Spleen (tissue), 7 donors: ENCODE results near the gene HS2ST1.

ENCODE experiments used
- POLR2AphosphoS5 ChIP-seq, 3 donors: sonication (generic); formaldehyde crosslinking; IDR thresholded peaks; one replicate each; pipeline ENCODE4 v1.5.1; 2017; ENCODE audit warnings: antibody characterized with exemption in 3 of 3
- TF ChIP-seq, protein P1 (sequence below), 11 experiments: fragments of 200-600 bp in 7 of 11; fragments of 450-650 bp in 4 of 11; sonication (generic) in 4 of 11; IDR thresholded peaks in 8 of 11; conservative IDR thresholded peaks in 3 of 11; 1 replicate in 7 of 11; 2 replicates in 4 of 11; pipeline versions ENCODE4 v1.4.0 to v1.8.0; 2016 to 2021; ENCODE audit warnings: antibody characterized with exemption in 11 of 11, inconsistent platforms in 4 of 11, mild to moderate bottlenecking in 1 of 11
- donor health status: DM: no; HTN: no; CAD: no; lungs with moderate emphysema.
- donor health status: DM: no; HTN: no; CAD: no.
- donor health status: DM: no; HTN: no; CAD: no.

DNA sequence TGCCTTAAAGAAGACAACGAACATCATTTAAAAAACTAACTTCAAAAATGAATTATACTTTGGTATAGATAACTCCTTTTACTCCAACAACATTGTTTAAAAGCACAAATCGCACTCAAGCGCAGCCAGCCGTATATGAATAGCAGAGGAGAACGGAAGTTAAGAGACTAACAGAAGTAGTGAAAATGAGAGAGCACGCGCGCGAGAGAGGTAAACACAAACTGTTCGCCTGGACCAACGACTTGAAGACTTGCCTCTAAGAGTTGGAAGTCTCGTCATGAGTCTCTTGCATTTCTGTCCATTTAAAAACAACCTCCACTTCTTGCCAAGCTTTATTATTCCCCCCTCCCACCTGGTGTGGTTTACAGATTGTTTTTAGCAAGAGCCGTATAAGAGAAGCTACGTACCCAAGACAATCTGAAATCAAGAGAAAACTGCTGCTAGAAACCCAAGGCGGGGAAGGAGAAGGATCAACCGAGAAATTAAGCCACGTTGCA, 988 bp upstream of the HS2ST1 start:
- TF ChIP-seq POLR2AphosphoS5 (IDR thresholded peaks at IDR 0.05): peak in 1 of 3 donors; percentile 43
- TF ChIP-seq, protein P1, sequence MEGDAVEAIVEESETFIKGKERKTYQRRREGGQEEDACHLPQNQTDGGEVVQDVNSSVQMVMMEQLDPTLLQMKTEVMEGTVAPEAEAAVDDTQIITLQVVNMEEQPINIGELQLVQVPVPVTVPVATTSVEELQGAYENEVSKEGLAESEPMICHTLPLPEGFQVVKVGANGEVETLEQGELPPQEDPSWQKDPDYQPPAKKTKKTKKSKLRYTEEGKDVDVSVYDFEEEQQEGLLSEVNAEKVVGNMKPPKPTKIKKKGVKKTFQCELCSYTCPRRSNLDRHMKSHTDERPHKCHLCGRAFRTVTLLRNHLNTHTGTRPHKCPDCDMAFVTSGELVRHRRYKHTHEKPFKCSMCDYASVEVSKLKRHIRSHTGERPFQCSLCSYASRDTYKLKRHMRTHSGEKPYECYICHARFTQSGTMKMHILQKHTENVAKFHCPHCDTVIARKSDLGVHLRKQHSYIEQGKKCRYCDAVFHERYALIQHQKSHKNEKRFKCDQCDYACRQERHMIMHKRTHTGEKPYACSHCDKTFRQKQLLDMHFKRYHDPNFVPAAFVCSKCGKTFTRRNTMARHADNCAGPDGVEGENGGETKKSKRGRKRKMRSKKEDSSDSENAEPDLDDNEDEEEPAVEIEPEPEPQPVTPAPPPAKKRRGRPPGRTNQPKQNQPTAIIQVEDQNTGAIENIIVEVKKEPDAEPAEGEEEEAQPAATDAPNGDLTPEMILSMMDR (IDR thresholded peaks at IDR 0.05 in 8 of 11, conservative IDR thresholded peaks at IDR 0.05 in 3 of 11): no peak
